ENCODE measurements around the gene ZGPAT. TPM values are rescaled to one million over a fixed set of nuclear protein-coding genes. Genes with fewer than 3 reads are reported as not detected.

Gene ZGPAT
- total and polyA plus RNA-seq, 2 of the 8 experiments (the other 6 are each of a cell fraction or from before 2014, with no cell fraction given): 14.5 to 21.4 TPM

DNA sequence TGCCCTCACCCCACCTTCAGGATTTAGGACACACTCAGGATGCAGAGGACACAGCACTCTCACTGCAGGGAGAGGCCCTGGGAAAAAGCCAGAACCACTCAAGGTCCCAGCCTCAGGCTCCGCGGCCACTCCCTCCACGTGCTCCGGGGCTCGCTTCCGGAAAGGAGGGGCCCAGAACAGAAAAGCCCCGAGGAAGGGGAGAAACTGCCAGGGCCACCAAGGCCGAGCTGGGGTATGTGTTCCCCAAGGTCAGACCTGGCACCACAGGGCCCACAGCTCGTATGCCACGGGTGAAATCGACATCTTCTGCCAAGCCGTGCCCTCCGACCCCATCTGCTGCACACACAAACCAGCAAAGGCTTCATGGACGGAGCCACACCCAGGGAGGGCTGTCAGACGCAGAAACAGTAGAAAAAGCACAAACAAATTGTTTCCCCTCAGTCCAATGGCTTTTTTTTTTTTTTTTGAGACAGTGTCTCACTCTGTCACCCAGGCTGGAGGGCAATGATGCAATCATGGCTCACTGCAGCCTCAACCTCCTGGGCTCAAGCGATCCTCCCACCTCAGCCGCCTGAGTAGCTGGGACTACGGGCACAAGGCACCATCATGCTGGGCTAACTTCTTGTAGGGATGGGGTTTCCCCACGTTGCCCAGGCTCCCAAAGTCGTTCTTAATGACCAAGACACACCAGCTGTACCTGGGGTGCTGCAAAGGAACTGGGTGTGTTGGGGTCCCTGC, 65.1 kb downstream of the ZGPAT start (continued):
- TF ChIP-seq GABPA (IDR thresholded peaks at IDR 0.05; ENCODE audit: borderline replicate concordance, insufficient read depth, low read length): no peak
- TF ChIP-seq SRF (IDR thresholded peaks at IDR 0.05; ENCODE audit: low read depth, low read length): no peak
- TF ChIP-seq, protein P1, sequence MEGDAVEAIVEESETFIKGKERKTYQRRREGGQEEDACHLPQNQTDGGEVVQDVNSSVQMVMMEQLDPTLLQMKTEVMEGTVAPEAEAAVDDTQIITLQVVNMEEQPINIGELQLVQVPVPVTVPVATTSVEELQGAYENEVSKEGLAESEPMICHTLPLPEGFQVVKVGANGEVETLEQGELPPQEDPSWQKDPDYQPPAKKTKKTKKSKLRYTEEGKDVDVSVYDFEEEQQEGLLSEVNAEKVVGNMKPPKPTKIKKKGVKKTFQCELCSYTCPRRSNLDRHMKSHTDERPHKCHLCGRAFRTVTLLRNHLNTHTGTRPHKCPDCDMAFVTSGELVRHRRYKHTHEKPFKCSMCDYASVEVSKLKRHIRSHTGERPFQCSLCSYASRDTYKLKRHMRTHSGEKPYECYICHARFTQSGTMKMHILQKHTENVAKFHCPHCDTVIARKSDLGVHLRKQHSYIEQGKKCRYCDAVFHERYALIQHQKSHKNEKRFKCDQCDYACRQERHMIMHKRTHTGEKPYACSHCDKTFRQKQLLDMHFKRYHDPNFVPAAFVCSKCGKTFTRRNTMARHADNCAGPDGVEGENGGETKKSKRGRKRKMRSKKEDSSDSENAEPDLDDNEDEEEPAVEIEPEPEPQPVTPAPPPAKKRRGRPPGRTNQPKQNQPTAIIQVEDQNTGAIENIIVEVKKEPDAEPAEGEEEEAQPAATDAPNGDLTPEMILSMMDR (IDR thresholded peaks at IDR 0.05; ENCODE audit: control extremely low read depth in 1 of 3, insufficient read depth in 1 of 3, low read depth in 1 of 3, low read length in 3 of 3): no peak
- no peak for TF ChIP-seq TBP (IDR thresholded peaks at IDR 0.05; ENCODE audit: low read depth, low read length)
- no peak for TF ChIP-seq POLR2A (IDR thresholded peaks at IDR 0.05; ENCODE audit: control extremely low read depth in 1 of 2, low read depth in 2 of 2, low read length in 2 of 2)
- no peak for TF ChIP-seq GTF2F1 (IDR thresholded peaks at IDR 0.05; ENCODE audit: borderline replicate concordance, low read depth, low read length)
- TF ChIP-seq NANOG (IDR thresholded peaks at IDR 0.05; ENCODE audit: insufficient read depth, low read depth, low read length, poor library complexity, severe bottlenecking): no peak
- no peak for TF ChIP-seq YY1 (IDR thresholded peaks at IDR 0.05; ENCODE audit: low read depth, low read length)

Measured in H1 (cell line).